ENCODE results near the gene YWHAG.

- TF ChIP-seq CTCF (IDR thresholded peaks at IDR 0.05; ENCODE audit: insufficient read depth, low read depth, low read length) (no peak), EZH2 (IDR thresholded peaks at IDR 0.05; ENCODE audit: insufficient read depth, low read length) (no peak)
Measured at GRCh38 chr7:76364198-76364584, 5.4 kb upstream of the YWHAG start.
